Tibial nerve (tissue), 4 donors: Measurements from ENCODE around the gene EFCAB8. TPM values are rescaled to one million over a fixed set of nuclear protein-coding genes. Genes with fewer than 3 reads are reported as not detected.

ENCODE experiments used
- DNase-seq, 2 donors: peaks; one replicate each; pipeline ENCODE4 v3.0.0-alpha.2; 2019; ENCODE audit warnings: low spot score in 2 of 2
- H3K27ac ChIP-seq, 4 donors: fragments of 200-600 bp; sonication (generic) in 3 of 4; one replicate each; pipeline ENCODE4 v1.5.1; 2017 to 2019; ENCODE audit warnings: mild to moderate bottlenecking in 1 of 4
- H3K27me3 ChIP-seq, 2 donors: fragments of 200-600 bp; sonication (generic) in 1 of 2; one replicate each; pipeline versions ENCODE4 v1.5.1 to v1.6.0; 2017 to 2019
- H3K36me3 ChIP-seq, 3 donors: fragments of 200-600 bp; sonication (generic); one replicate each; pipeline ENCODE4 v1.5.1; 2018 to 2019
- H3K4me1 ChIP-seq, 4 donors: fragments of 200-600 bp; sonication (generic) in 3 of 4; one replicate each; pipeline ENCODE4 v1.5.1; 2017 to 2019
- H3K4me3 ChIP-seq, 4 donors: fragments of 200-600 bp; sonication (generic) in 3 of 4; one replicate each; pipeline ENCODE4 v1.5.1; 2017 to 2019; ENCODE audit warnings: mild to moderate bottlenecking in 1 of 4, moderate library complexity in 1 of 4
- H3K9me3 ChIP-seq, 4 donors: fragments of 200-600 bp; sonication (generic) in 3 of 4; one replicate each; pipeline ENCODE4 v1.5.1; 2017 to 2019
- EP300 ChIP-seq, 2 donors: sonication (generic); formaldehyde crosslinking; IDR thresholded peaks; one replicate each; pipeline ENCODE4 v1.6.1; 2017; ENCODE audit warnings: antibody characterized with exemption in 2 of 2, mild to moderate bottlenecking in 1 of 2
- POLR2A ChIP-seq, 2 donors: fragments of 450-650 bp; IDR thresholded peaks; one replicate each; pipeline ENCODE4 v1.6.1; 2017; ENCODE audit warnings: antibody characterized with exemption in 2 of 2, mild to moderate bottlenecking in 2 of 2, moderate library complexity in 2 of 2
- WGBS, 2 donors: methylation state at CpG; one replicate each; pipeline ENCODE4 v1.1.5; 2018; 5-methylcytosine and 5-hydroxymethylcytosine counted together
- total RNA-seq, 4 donors: library from RNA; depleted of rRNA; stranded (reverse); fragments of >200 nt; gene quantifications; one replicate each; pipeline ENCODE4 v1.1.0, GENCODE V29; 2016
- TF ChIP-seq, protein P1 (sequence below), 5 experiments: fragments of 200-600 bp in 3 of 5; fragments of 450-650 bp in 2 of 5; sonication (generic) in 3 of 5; IDR thresholded peaks; one replicate each; pipeline ENCODE4 v1.5.1; 2016 to 2019; ENCODE audit warnings: antibody characterized with exemption in 5 of 5, mild to moderate bottlenecking in 3 of 5, moderate library complexity in 2 of 5

The EFCAB8 gene
- total RNA-seq, 4 donors from 2014 or later: 0.30 to 0.87 TPM; not detected in 2

DNA sequence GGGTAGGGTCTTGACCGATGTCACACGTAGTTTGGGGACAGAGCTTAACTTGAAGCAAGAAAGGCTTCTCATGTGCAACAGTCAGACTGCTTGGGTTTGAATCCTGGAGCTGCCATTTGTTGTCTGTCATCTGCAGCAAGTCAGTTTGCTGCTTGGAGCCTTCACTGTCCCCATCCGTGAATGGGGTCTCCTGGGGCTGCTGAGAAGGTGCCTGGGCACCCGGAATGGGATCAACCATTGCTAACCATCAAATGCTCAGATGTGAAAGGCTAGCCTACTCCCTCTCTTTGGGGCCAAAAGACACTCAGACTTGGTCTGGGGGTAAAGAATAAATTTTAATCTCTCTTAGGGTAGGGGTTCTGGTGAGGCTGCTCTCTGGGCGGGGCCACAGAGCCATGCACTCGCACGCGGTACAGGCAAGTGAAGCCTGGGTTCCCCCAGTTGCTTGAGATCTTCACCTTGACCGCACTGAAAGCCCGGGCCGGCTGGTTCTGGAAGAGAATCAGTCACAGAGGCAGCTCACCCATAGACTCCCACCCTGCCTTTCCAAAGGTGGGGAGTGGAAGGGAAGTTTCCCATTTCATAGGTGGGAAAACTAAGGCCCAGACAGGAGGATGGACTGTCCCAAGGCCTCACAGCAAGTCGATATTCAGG is 124.9 kb downstream of the EFCAB8 start:
- no peak for DNase-seq
- Histone ChIP-seq H3K27ac (peak overlapping the region; percentile 44 to 89 (median 75)), H3K27me3 (no peaks in the 10 kb centered on the region), H3K9me3 (no peaks in the 10 kb centered on the region), H3K36me3 (no peaks in the 10 kb centered on the region), H3K4me3 (no peak overlapping the region), H3K4me1 (peaks cover 0 to 56% (median 13%) of the 10 kb centered on the region in 4 donors)
- TF ChIP-seq POLR2A (IDR thresholded peaks at IDR 0.05) (no peak), EP300 (IDR thresholded peaks at IDR 0.05) (no peak)
- TF ChIP-seq, protein P1, sequence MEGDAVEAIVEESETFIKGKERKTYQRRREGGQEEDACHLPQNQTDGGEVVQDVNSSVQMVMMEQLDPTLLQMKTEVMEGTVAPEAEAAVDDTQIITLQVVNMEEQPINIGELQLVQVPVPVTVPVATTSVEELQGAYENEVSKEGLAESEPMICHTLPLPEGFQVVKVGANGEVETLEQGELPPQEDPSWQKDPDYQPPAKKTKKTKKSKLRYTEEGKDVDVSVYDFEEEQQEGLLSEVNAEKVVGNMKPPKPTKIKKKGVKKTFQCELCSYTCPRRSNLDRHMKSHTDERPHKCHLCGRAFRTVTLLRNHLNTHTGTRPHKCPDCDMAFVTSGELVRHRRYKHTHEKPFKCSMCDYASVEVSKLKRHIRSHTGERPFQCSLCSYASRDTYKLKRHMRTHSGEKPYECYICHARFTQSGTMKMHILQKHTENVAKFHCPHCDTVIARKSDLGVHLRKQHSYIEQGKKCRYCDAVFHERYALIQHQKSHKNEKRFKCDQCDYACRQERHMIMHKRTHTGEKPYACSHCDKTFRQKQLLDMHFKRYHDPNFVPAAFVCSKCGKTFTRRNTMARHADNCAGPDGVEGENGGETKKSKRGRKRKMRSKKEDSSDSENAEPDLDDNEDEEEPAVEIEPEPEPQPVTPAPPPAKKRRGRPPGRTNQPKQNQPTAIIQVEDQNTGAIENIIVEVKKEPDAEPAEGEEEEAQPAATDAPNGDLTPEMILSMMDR (IDR thresholded peaks at IDR 0.05): no peak
- WGBS, 2 donors: 80 to 87% methylated on average over 12 of the region's 12 CpGs

GRCh38 chr20:32984196-32984595 is 125.5 kb downstream of the EFCAB8 start:
- DNase-seq: no peak
- TF ChIP-seq, protein P1 (IDR thresholded peaks at IDR 0.05): no peak
- TF ChIP-seq EP300 (IDR thresholded peaks at IDR 0.05) (peak in 1 of 2 donors; percentile 41), POLR2A (IDR thresholded peaks at IDR 0.05) (no peak)
- H3K4me3 ChIP-seq: no peak overlapping the region

GRCh38 chr20:32984631-32985354 is 126.1 kb downstream of the EFCAB8 start:
- H3K9me3 ChIP-seq: no peaks in the 10 kb centered on the region
- TF ChIP-seq, protein P1 (IDR thresholded peaks at IDR 0.05): no peak
- TF ChIP-seq POLR2A (IDR thresholded peaks at IDR 0.05) (no peak), EP300 (IDR thresholded peaks at IDR 0.05) (no peak)
- peak overlapping the region; percentile 60 to 89 (median 75) for H3K27ac ChIP-seq
- no peak for DNase-seq
- 76 to 77% methylated on average over 9 of the region's 9 CpGs for WGBS, 2 donors
- H3K36me3 ChIP-seq: no peaks in the 10 kb centered on the region
- no peak overlapping the region for H3K4me3 ChIP-seq
- peaks cover 0 to 50% (median 13%) of the 10 kb centered on the region in 4 donors for H3K4me1 ChIP-seq
- no peaks in the 10 kb centered on the region for H3K27me3 ChIP-seq

More at GRCh38 chr20:32984196-32984595, 125.5 kb downstream of the EFCAB8 start:
- no peaks in the 10 kb centered on the region for H3K27me3 ChIP-seq
- 41 to 44% methylated on average over 7 of the region's 7 CpGs for WGBS, 2 donors
- H3K36me3 ChIP-seq: no peaks in the 10 kb centered on the region
- H3K4me1 ChIP-seq: peaks cover 0 to 56% (median 13%) of the 10 kb centered on the region in 4 donors
- no peaks in the 10 kb centered on the region for H3K9me3 ChIP-seq
- peak overlapping the region; percentile 60 to 89 (median 75) for H3K27ac ChIP-seq

GRCh38 chr20:32985596-32985995 is 126.9 kb downstream of the EFCAB8 start:
- H3K36me3 ChIP-seq: no peaks in the 10 kb centered on the region
- DNase-seq: no peak
- H3K9me3 ChIP-seq: no peaks in the 10 kb centered on the region
- no peaks in the 10 kb centered on the region for H3K27me3 ChIP-seq
- no peak overlapping the region for H3K4me3 ChIP-seq
- H3K4me1 ChIP-seq: peaks cover 0 to 48% (median 13%) of the 10 kb centered on the region in 4 donors
- H3K27ac ChIP-seq: peak overlapping the region in 2 of 4 donors; percentile 85 to 89
- WGBS, 2 donors: 91 to 93% methylated on average over 4 to 6 of the region's 6 CpGs
- TF ChIP-seq, protein P1 (IDR thresholded peaks at IDR 0.05): no peak
- no peak for TF ChIP-seq POLR2A (IDR thresholded peaks at IDR 0.05)
- no peak for TF ChIP-seq EP300 (IDR thresholded peaks at IDR 0.05)
